Measurements from ENCODE around the gene PEAK1.

Gene PEAK1

DNA sequence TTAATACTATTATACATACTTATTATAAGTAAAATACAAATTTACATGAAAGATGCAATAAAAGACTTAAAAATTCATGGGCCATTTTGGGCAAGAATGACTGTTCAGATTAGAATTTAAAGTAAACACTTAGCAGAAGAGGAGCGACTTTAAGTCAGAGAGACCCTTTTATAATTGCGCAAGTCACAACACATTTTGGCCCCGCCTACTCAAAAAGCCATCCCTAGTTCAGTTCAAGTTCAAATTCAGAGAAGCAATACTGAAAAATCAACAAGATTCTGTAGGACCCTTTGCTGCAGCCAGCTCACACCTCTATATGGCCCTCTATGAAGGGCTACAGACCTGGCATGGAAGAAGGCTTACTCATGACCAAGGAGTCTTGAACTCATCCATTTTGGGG lies 64.6 kb downstream of the PEAK1 start:
- DNase-seq, result no peak

DNA sequence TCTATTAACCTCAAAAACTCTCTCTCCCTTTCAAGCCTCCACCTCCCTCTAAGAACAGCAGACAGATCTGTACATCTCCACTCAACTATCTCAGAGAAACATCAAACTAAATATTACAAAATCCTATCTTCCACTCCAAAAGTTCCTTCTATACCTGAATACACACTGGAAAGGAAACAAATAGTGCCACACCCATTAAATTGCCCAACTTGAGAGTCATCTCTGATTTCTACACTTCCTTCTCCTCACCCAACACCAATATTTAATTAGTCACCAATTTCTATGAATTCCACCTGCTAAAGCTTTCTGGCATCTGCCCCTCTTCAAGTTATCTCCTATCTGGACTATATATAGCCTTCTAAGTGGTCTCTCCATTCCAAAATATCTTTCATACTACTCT lies 65.8 kb downstream of the PEAK1 start:
- no peak for DNase-seq

DNA sequence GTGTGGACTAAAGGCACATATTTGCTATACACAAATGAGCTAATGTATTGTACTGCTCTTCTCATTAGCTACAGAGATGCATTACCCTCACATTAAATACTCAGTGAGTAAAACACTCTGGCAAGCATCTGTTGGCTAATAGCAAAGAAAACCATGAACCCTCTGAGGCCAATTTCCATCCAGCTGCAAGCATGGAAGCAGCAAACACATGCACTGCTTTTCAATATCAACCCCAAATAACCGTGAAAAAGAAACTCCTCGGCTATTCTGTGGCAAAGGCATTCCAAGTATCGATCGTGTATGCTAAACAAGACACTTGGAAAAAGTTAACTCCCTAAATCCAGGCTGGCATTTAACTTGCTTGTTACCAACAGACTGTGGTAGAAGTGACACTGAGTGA lies 67.0 kb downstream of the PEAK1 start:
- DNase-seq, result peak; percentile 64

DNA sequence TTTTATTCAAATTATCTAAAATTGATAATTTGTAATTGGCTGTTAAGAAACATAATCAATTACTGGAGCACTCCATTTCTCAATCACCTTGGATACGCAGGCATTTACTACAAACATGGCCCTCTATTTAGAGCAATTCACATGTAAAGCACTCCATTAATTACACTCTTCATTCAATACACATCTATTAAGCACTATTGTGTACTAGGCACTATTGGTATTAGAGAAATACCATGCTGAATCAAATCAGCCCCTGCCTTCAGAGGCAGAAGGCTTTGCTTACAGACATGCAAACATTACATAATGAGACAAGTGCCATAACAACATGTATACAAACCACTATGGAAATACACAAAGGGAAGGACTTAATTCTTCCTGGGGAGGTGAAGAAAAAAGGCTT lies 69.1 kb downstream of the PEAK1 start:
- DNase-seq, result no peak

DNA sequence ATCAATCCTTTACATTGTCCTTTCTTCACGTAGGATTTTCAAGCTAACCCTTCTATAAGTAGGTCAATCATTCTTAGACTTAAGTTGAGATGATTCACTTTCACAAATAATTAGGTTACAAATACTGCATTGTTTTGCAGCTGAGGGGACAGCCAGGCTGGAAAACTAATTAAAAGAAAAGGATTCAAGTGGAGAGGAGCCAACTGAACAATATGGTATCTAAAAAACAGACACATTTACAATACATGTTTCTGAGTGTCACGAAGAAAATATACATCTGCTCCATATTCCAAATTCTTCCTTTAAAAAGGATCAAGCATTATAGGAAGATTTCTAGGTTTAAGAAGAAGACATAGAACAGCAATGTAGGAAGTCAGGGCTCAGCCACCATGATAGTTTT lies 70.2 kb downstream of the PEAK1 start:
- DNase-seq, result no peak

DNA sequence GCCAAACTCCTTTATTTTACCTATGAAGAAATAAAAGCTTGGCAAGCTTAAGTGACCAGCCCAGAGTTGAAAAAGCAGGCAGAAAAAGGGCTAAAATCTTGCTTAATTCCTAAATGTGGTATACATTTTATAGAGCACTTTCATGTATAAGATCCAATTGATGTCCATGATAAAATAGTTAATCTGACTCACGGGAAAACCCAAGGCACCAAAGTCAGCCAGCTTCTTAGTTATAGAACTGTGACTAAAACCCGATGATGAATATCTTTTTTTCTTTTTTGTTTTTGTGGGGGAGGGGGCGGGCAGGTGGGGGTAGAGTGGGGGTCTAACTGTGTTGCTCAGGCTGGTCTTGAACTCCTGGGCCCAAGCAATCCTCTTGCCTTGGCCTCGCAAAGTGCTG lies 71.4 kb downstream of the PEAK1 start:
- DNase-seq, result no peak

DNA sequence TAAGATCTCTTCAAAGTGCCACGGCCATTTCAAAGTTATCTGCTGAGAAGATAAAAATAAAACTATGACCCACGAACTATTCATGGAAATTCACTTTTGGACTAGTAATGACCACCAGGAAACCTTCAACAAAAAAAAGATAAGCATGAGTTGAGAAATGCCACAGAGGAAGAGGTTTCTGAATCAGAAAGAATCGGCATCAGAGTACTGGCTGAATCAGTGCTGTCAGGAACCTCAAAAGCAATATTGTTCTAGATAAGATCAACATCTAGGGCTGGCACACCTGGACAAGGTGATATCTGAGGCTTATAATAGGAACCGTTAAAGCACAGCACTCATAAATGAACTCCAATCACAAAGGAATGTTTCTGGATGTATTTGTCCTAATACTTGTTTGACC lies 72.7 kb downstream of the PEAK1 start:
- DNase-seq, result no peak

DNA sequence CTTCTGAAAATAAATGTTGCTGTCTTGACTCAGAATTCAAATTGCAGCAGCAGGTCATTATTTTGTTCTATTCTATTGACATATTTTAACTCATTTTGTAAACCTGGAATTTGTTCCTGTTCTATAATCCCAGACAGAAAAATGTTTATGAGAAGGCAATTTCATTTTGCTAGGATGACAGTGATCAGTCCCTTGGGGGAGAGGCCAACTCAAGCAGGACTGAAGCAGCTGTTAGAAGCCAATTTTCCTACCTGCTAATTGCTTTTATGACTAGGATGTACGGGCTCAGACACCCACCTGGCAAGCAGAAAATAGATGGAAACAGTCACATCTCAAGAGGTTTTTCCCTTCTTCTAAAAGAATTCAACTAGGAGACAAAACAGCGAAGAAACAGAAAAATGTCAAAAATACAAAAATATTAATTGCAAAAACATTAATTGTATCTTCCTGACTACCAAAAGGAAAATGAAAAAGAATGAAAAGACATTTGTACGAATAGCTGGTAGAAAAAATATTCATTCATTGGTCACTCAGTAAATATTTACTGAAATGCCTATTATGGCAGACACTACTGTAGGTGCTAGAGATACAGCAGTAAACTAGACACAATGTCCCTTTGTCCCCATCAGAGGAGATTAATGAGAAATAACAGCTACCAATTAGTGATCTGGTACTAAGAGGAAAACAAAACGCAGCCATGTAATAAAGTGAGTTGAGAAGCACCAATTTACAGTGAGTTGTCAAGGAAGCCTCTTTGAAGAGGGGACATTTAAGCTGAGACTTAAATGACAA lies 73.5 kb downstream of the PEAK1 start:
- no peak for DNase-seq

DNA sequence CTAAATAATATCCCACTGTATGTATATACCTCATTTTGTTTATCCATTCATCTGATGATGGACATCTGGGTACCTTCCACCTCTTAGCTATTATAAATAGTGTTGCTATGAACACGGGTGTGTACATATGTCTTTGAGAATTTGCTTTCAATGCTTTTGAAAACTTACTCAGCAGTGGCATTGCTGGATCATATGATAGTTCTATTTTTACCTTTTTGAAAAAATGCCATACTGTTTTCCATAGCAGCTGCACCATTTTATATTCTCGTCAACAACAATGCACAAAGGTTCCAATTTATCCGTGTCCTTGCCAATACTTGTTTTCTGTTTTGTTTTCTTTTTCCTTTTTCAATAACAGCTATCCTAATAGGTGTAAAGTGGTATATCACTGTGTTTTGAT lies 77.1 kb downstream of the PEAK1 start:
- no peak for DNase-seq

DNA sequence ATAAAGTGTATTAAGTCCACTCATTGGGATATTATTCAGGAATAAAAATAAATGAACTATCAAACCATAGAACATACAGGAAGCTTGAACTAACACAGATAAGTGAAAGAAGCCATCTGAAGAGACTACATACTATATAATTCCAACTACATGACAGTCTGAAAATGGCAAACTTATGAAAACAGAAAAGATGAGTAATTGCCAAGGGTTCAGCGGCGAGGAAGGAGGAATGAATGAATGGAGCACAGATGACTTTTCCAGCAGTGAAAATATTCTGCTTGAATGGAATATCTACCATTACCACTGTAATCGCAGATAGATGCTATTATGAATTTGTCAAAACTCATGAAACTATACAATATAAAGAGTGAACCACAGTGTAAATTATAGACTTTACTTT lies 79.7 kb downstream of the PEAK1 start:
- no peak for DNase-seq

DNA sequence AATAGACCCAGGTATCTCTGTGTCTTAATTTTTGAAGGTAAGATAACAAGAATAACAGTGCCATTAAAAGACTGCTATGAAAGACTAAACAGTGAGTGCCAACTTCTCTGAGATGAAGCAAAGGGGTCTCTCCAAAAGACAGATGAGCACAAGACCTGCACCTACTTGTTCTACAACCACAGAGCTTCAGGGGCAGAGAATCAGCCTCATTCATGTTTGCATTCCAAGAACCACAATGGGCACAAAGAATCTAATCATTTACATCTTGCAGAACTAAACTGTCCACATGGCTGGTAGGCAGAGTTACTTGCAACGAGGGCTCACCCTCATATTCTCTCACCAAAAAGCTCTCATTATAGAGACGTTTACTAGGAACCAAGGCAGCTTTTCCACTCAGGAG lies 83.9 kb downstream of the PEAK1 start:
- no peak for DNase-seq

DNA sequence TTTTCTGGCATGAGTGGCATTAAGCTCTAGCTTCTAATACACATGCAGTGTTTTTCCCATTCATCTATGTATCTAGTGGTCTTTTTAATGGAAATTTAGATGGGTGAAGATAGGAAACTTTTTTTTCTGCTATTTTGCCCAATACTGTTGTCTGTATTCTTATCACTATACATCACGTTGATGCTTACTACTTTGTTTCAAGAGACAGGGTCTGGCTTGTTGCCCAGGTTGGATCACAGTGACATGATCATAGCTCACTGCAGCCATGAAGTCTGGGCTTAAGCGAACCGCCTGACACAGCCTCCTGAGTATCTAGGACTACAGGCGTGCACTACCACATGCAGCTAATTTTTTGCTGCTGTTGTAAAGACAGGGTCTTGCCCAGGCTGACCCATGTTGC lies 84.6 kb downstream of the PEAK1 start:
- peak; percentile 32 for DNase-seq

DNA sequence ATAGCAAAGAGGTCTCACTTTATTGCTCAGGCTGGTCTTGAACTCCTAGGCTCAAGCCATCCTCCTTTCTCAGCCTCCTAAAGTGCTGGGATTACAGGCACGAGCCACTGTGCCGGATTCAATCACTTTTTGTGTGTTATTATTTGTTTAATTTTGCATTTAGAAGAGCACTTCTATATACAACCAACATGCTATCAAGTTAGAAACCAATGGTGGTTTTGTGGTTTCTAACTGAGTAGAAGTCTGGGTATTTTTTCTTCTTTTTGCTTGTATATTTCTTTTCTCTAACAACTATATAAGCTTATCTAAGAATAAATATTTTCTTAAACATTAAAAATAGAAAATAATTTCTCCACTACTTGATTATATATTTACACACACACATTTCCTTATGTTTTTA lies 86.7 kb downstream of the PEAK1 start:
- DNase-seq, result no peak

DNA sequence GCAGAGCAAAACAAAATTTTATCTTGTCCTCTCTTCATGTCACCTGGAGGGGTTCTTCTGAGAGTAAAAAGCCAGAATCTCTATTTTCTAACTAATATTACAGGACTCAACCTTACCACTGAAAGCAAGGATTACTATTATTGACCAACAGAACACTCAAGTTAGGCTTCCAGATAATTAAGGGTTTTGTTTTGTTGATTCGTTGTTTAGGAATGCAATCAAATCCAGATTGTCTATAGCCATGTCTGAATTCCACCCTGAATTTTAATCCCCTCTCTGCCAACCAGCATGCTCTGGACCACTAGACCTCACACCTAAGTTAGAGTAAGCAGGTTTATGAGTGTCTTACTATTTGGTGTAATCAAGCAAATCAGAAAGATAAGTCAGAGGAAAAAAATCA lies 90.7 kb downstream of the PEAK1 start:
- no peak for DNase-seq

DNA sequence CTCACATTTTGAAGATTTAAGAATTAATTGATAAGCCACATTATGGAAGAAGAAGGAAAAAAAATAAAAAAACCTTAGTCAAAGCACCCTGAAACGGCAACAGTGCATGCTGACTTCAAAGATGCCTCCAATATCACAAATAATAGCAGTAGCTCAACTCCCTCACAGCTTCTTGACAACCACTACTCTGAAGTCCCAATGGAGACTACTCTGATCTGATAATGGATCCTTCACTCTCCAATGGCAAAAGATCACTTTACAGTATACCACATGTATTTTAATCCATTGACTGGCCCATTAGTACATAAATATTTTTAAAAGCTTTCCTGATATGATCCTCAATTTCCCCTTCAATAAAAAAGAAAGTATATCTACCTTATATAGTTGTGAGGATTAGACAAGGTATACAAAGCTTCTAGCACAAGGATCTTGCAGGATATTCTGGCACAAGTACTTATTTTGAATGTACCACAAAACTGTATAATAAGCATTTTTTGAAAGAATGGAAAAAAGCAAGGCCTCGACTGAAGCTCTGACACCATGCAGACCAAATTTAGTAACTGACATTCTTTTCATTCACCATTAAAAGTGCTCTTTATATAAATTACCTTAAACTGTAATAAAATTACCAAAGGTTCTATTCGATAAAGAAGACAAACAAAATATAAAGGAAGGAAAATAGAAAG lies 91.9 kb downstream of the PEAK1 start:
- no peak for DNase-seq

DNA sequence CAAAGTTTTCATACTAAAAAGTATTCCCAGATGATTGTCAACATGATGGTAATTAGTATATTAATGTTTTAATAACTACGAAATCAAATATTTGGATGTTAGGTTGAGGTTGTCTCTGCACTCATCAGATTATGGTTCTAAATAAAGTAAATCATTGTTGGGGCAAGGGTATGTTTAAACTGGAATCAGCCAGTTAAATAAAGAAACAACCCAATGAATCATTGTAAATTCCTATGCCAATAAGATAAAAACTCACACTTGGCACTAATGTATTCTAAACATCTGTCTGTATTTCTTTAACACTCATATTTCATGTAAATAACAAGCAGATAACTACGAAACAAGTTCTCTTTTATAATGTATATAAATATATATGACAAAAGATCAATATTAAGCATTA lies 92.7 kb downstream of the PEAK1 start:
- DNase-seq, result no peak

DNA sequence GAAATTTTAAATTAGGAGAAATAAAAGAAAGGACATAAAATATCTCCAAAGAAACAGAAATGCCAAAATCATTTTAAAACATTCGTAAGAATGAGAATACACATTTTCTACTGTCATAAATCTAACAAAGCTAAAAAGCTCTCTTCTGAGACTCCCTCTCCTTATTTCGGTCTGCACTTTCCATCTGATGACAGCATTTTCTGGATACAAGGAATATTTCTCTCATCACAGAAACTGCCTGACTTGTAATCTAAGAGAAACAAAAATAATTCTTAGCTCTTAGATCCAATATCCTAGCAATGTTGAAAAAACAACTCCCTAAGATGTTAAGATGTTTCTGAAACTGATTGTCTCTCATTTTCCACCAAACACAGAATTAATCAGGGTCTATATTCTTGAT lies 93.5 kb downstream of the PEAK1 start:
- no peak for DNase-seq

DNA sequence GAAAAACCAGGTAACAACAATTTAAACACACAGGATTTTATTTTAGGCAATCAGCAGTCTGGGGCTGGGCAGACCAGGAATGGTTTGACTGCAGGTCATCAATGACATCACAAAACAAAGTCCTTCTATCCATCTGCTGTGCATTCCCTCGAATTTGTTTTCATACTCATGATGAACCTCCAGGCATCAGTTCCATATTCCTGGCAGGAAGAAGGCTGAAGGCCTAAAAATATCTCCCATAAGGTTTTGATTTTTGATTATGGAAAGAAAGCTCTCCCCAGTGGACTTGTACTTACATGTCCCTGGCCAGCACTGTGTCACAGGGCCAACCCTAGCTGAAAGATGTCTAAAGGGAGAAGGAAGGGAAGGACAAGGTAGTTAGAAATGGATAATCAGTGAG lies 107.4 kb downstream of the PEAK1 start:
- no peak for DNase-seq

DNA sequence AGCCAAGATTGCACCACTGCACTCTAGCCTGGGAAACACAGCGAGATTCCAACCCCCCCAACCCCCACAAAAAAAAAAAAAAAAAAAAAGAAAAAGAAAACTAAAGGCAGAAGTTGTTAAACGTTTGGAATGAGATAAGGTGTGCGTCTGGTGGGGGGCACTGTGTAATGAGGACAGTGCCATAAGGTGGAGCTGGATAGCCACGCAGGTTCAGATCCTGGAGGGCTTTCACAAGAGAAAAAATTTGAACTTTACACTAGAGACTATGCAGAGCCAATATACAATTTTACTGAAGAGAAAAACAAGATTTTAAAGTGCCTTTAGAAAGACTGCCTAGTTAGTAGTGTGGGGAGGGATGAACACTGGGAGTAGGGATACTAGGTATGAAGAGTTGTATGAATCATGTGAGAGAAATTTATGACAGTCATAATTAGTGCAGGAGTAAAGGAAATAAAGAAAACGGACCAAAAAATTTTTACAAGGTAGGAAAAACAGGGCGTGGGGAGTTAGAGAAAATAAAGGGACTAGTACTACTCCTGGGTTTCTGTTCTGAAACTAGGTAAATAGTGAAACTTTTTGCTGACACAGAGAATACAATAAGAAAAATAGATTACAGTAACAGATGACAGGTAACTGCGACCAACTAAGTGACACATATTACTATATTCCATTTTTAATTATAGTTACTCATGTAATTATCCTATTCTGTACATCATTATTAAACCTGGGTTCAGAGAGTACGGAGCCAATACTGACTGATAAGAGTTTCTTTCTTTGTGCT lies 108.1 kb downstream of the PEAK1 start:
- DNase-seq, result no peak

DNA sequence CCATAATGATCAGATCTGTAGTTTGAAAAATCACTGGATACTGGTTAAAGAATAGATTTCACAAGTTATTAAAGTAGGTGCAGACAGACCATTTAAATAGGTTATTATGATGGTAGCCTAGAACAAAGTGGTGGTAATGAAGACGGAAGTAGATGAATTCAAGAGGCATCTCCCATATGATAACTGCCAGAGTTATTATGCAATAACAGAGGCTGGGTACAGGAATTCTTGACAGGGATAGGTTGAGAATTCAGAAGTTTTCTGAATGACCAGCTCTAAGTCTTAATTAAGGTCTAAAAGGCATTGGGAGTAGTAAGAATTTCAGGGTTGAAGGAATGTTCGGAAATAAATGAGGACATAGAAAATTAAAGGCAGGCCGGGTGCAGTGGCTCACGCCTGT lies 108.9 kb downstream of the PEAK1 start:
- DNase-seq, result no peak

DNA sequence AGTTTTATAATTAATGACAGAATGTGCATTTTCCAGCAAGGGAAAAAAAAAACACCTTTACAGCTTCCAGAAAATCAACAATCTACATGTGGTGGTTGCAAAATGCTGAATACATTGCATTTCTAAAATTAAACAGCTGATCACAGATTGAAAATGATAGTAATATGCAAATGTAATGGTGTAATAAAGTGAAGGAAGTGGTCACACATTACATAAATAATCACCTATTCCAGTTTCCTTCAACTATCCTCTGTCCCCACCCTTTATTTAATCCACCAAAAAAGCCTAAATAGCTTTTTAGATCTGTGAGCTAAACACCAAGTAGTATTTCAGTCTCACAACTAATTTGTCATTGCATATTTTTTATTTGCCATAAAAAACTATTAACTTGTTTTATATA lies 110.5 kb downstream of the PEAK1 start:
- no peak for DNase-seq

DNA sequence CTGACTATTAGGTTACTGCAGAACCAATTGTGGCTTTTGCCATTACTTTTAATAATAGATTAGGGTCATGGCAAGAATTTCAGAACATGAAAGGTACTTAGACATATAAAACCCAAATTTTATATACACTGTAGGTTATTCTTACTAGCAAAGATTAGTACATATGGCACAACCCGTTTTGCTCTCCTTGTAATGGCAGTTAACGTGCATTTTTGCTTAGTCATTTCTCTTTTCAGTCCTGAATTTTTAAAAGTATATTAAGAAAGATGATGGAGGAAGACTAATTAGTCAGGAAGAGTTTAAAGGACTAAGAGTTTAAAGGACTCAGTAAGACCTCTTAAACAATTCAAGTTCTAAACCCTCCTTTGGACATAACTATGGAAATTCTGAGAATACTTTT lies 114.0 kb downstream of the PEAK1 start:
- DNase-seq, result no peak

DNA sequence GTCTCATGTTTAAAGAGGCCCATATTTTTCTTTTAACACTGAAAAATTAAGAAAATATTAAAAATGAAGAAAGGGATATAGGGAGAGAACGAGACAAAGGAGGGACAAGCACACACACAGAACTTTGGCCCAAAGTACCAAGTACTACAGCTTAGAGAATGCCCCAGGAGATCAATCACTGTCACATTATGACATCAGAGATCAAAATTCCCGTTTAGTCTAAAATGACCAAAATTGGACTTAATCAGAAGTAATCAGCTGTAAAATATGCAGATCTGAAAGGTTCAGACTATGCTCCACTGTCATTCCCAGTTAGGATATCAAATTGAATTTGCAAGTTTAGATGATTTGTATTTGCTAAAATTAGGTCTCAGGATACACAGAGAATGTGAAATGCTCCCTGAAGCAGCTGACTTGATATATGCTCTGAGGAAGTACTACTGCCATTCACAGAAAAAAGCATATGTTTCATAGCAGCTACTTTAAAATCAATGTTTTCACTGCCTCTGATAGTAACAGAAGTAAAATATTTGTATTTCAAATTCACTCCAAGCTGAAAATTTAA lies 123.0 kb downstream of the PEAK1 start:
- DNase-seq, result no peak

DNA sequence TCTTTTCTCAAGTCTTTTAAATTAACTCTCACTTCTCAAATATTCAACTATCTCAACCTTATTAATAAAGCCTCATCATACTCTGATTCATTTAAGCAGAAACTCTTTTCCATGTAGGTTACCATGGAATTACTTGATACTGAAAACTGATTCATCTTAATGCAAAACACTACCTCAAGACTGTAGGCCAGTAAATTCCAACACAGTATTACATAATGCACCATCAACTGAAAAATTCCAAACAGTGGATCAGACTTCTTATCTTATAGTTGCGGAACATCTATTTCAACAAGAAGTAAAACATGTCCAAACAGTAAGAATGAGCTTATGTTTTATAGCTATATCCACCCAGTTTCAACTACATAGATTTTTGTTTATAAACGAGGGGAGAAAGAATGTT lies 124.5 kb downstream of the PEAK1 start:
- no peak for DNase-seq

All from right hindlimb (tissue), 1 donor.